Stimulated activated CD4-positive, alpha-beta T cell treated with anti-CD3 and anti-CD28 coated beads, Interleukin-2, amount 100 ng/mL, for 4 hours (primary cell): ENCODE measurements around the gene OR8J3.
"Not testable (repeated sequence)": the region's sequence is repeated elsewhere in the genome, so short reads cannot be mapped to it uniquely, and the experiment has no call there.

Source experiments
- DNase-seq: peaks from one replicate; pipeline ENCODE4 v3.0.0-alpha.2; 2020; ENCODE audit warnings: low read depth

The OR8J3 gene, protein sequence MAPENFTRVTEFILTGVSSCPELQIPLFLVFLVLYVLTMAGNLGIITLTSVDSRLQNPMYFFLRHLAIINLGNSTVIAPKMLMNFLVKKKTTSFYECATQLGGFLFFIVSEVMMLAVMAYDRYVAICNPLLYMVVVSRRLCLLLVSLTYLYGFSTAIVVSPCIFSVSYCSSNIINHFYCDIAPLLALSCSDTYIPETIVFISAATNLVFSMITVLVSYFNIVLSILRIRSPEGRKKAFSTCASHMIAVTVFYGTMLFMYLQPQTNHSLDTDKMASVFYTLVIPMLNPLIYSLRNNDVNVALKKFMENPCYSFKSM

DNA sequence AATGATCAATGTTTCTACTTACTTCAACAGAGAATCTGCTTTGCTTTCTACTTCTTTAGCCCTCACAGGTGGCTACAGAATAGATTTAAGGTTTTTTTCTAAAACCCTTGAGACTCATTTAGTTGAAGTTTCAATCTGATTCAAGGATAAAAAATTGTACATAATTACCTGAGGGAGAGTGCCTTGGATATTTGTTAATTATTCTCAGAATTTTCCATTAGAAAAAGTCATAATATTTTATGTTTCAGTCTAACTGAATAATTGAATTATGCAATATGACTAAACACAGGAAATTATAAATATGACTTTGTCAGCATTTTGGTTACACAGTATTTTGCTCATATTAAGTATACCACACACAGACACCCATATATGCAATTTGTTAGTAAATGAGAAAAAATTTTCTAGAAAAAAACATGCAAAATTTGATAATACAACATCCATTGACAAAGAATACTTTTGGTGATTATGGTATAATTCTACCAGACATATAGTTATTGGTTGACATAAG, at the start of gene OR8J3:
Gene OR8J3 (minus strand): TSS at position 51 of the 511 bp plus-strand sequence. CDS start 2,483 bp downstream, outside the sequence.
- no peak for DNase-seq

DNA sequence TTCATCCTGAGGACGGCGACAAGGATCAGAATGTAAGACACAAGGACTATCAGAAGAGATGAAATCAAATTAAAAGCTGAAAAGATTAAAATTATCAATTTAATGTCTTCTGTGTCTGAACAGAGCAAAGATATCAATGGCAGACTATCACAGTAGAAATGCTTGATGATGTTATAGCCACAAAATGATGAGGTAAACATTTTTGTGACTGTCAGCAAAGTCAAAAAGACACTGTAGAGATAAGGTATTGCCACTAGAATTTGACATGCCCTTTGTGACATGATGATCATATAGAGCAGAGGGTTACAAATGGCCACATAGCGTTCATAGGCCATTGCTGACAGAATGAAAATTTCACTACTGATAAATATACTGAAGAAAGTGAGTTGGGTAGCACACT, 48.6 kb upstream of the OR8J3 start:
- DNase-seq, result no peak

DNA sequence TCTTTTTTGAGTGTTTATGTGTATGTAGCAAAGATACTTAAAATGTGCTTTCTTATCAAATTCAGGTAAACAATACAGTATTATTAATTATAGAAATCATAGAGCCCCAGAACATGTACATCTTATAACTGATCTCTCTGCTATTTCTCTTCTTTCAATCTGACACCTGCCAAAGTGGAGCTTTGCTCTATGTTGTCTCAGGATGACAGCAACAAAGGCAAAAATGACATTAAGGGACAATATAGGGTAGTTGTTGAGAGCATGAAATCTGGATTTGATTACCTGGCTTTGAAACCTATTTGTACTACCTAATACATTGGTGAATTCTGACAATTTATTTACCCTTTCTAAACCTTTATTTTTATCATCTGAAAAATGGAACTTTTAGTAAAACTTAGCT, 43.5 kb upstream of the OR8J3 start:
- DNase-seq, result no peak

DNA sequence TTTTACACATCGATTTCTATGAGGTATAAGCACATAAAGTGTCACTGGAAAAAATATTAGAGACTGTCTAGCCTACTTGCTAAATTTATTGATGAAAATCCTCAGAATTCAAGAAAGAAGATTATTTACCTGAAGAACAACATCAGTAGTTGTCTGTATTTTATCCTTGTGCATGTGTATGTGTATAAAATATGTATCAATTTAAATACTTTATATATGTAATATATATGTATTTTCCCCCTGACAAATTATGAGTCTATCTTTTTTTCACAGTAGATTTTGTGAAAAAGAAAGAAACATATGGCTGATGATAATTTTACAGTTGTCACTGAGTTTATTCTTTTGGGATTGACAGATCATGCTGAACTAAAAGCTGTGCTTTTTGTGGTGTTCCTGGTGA, 36.3 kb upstream of the OR8J3 start, which contains the start of gene OR5J2:
Gene OR5J2 (plus strand): TSS at position 301 of the 400 bp plus-strand sequence. CDS start 0 bp downstream, at position 301.
- no peak for DNase-seq

DNA sequence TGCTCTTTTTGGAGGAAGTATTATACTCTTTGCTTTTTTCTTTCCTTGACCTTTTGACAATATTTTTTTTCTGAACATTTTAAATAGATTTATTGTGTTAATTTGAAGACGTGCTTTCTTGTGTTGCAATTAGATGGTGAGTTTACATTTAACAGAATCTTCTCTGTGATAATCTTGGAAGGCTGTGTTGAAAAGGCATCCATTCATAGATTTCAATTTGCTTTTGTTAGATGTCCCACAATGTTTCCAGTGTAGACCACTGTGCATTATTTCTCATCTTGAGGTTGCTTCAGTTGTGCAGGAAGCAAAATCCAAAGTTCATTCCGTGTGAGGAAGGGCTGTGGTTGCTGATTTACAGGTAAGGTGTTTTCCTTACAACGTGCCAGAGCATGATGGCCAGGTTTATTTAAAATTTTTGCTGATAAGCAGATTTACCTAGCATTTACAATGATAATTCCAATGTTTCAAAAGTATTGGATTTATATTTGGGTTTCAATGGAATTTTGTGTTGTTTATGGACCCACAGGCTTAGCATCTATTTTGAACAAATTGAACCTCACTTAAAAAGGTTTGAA, 32.3 kb upstream of the OR8J3 start:
- no peak for DNase-seq

DNA sequence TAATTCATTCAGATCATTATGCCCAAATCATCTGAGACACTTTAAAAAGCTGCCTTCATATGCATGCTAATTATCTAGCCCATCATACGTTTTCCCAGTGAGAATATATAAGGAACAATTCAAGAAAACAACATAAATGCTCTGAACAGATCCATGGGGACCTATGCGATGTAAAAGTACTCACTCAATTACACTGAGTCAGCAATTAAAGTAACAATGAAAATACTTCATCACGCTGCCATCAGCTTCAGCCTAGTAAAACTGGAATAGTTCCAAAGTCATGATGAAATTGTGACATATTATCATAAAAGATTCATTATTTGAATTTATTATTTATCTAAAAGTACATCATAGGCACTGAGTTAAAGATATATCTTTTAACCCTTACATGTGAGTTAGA, 23.8 kb upstream of the OR8J3 start:
- no peak for DNase-seq

DNA sequence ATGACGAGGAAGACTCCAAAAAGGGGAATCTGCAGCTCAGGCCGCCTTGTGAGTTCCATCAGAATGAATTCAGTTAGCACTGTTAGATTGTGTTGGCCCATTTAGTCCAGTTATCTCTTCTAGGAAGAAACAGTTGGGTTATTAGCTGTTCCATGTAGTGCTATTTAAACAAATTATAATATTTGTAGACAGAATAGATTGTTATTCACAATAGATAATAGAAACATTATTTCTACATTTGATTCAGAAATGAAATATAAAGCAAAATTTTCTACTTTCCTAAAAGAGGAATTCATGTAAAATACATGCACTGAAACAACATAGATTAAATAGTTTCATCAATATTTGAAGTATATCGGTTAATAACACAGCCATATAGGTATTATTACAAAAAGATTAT, 20.2 kb upstream of the OR8J3 start, which contains the start of gene OR8K5:
Gene OR8K5 (minus strand): TSS at position 101 of the 400 bp plus-strand sequence. CDS start 0 bp downstream, at position 101.
- no peak for DNase-seq

DNA sequence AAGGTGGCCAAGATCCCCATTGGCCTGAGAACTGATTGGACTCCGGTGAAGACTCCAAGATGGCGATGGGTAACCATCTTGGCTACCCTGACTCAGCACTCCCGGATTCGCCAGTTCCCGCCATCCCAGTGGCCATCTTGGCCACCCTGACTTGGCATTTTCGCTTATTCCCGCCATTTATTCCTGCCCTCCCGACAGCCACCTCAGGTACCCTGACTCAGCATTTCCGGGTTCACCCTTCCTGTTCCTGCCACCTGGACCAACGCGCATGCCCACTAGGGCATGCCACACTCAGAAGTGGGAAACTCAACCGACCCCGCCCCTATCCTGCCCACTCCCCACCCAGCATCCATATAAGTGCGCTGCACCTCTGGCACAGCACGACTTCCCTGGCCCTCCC, 12.3 kb upstream of the OR8J3 start:
- DNase-seq, result no peak

DNA sequence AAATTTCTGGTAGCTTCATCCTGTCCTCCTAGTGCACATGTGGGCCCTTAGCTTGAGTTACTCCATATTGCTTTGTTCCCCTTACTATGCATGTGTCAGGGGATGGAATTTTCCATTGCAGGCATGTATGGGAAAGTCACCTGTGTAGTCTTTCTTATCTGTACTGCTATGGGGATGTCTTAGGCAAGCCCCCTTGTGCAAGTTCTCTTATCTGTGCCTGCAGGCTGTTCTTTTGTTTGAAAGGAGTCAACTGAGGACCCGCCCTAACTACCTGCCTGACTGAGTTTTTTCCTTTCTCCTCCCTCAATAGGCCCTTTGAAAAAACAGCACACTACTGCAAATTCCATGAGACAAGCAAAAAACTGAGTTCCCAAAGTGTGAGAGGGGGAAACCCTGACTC, 11.4 kb upstream of the OR8J3 start:
- DNase-seq, result no peak

DNA sequence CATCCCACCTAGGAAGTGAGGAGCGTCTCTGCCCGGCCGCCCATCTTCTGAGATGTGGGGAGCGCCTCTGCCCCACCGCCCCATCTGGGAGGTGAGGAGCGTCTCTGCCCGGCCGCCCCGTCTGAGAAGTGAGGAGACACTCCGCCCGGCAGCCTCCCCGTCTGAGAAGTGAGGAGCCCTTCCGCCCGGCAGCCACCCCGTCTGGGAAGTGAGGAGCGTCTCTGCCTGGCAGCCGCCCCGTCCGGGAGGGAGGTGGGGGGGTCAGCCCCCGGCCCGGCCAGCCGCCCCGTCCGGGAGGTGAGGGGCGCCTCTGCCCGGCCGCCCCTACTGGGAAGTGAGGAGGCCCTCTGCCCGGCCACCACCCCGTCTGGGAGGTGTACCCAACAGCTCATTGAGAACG, 3.7 kb upstream of the OR8J3 start:
- DNase-seq, result not testable (repeated sequence)

DNA sequence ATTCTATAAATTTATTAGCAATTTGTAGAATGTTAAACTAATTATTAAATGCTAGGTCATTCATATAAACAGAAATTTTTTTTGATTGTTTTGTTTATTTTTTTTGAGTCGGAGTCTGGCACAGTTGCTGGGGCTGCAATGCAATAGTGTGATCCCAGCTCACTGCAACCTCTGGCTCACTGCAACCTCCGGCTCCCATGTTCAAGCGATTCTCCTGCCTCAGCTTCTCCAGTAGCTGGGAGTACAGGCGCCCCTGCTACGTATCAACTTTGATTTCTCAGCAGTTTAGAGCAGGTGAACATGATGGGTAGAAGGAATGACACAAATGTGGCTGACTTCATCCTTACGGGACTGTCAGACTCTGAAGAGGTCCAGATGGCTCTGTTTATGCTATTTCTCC, 17.9 kb downstream of the OR8J3 start, which contains the start of gene OR8H3:
Gene OR8H3 (plus strand): TSS at position 301 of the 400 bp plus-strand sequence. CDS start 0 bp downstream, at position 301.
- DNase-seq, result no peak

DNA sequence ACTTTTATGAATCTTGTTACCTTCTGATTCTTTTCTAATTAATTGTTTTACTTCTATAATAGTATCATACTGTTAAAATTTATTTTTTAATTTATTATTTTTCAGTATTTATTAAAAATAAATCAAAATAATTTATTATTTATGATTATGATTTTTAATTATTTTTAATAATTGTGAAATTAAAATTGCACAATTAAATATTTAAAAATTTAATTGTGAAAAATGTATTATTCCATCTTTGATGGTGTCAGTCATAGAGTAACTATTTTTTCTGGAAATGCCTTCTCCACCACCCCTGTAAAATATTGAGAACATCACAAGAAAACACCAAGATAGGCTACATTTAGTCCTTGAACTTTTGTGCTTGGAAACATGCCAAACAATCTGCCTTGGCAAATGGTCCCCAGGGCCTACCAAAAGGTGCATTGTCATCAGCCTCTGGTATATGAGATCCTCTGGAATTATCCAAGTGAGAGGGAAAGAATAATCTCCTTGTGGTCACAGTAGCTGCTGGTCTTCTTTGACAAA, 36.7 kb downstream of the OR8J3 start, which contains the start of gene OR8H2:
Gene OR8H2 (plus strand): TSS at position 478 of the 528 bp plus-strand sequence. CDS start 1,356 bp downstream, outside the sequence.
- DNase-seq, result no peak

DNA sequence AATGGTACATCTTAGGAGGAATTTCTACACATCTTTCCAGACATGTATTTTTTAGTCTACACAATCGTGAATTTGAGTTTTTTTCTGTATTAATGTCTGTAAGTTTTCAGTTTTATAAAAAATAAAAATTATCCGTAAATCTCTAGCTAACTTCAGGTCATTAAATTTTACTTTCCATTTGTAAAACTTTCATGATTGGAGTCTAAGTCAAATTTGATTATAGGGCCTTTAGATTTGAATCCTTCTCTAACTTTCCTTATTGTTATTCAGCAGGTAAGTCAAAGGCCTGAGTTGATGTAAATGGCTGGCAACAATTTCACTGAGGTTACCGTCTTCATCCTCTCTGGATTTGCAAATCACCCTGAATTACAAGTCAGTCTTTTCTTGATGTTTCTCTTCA, 47.0 kb downstream of the OR8J3 start, which contains the start of gene OR8I2:
Gene OR8I2 (plus strand): TSS at position 301 of the 400 bp plus-strand sequence. CDS start 0 bp downstream, at position 301.
- no peak for DNase-seq

DNA sequence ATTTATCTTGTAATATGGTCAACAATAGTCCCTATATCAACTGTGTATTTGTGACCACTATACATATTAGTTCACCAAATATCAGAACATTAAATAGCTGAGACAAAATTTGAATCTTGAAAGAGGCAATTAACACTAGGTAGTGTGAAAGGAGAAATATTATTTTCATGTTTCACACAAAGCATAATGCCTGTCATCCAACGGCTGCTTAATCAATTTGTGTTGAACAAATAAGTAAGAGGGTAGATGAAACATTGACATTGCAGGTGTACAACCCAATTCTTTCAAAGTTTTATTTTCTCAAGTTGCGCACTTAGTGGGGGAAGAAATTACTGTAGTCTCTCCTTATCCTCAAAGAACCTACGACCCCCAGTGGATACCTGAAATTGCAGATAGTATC, 50.3 kb downstream of the OR8J3 start:
- DNase-seq, result no peak
